GM18526 (cell line): ENCODE data around the gene TANC1.

ENCODE experiments used
- POLR2A ChIP-seq: IDR thresholded peaks from 3 replicates; pipeline ENCODE4 v1.6.1; 2011; ENCODE audit not compliant: insufficient read length; ENCODE audit errors: extremely low read depth

TANC1 gene

GRCh38 chr2:159232456-159233170, 264.2 kb downstream of the TANC1 start:
- no peak for TF ChIP-seq POLR2A

DNA sequence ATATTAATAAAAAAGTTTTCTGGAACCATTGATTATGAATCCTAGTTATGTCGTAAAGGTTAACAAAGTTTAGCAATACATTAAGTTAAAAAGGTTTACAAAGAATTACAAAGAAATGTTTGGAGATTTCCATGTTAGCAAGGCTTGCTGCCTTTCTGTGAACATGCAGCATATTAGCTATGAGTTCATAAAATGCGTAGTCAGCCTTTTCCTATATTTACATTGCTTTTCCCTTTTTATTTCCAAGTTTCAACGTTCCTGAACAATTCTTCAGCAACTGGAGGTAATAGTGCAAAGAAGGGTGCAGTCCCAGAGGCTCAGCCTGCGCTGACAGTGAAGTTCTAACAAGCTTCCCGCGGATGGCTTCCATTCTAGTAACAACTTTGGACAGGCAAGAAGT, 266.4 kb downstream of the TANC1 start:
- no peak for TF ChIP-seq POLR2A

DNA sequence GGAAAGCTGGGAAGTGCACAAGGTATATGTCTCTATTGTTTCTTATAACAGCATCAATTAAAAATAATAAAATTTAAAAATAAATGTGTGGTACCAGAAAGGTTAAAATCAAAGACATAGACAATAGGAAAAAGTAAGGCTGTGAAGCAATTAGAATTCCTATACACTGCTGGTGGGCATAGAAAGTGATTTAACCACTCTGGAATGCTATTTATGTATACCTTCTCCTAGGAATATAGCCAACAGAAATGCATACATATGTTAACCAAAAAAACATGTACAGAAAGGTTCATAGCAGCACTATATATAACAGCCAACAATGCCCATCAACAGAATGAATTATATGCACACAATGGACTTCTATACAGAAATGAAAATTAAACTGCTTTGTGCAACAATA, 275.1 kb downstream of the TANC1 start:
- TF ChIP-seq POLR2A, result no peak

GRCh38 chr2:159246325-159246988, 278.0 kb downstream of the TANC1 start:
- no peak for TF ChIP-seq POLR2A

DNA sequence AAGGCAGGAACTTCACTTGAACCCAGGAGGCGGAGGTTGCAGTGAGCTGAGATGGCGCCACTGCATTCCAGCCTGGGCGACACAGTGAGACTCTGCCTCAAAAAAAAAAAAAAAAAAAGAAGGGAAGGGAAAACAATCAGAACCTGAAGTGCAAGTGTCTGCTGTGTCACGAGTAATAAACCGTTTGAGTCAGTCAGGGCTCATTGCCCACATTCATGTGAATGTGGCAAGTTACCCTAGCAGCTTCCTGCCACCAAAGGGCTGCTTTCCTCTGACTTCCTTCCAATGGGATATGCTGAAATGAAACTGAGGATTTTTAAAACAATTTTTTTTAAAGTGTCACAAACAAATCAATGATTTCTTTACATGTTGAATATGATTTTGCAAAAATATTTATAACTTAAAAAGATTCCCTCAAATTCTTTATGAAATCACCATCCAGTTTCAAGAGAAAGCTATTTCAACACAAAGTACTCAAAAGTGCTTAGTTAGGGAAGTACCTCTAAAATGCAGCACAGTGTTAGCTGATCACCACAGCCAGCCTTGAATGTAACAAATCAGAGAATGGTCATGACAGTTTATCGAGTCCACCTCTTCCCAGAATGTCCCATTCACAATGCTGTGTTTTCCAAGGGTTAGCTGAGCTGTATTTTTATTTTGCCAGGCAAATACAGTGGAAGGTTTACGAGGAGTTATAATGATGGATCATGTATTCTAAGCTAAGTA, 281.7 kb downstream of the TANC1 start:
- TF ChIP-seq POLR2A, result no peak

- no peak for TF ChIP-seq POLR2A
Observed at GRCh38 chr2:159251296-159252173, 283.1 kb downstream of the TANC1 start.

- TF ChIP-seq POLR2A, result no peak
Observed at GRCh38 chr2:159252905-159253304, 284.5 kb downstream of the TANC1 start.

- TF ChIP-seq POLR2A, result no peak
Observed at GRCh38 chr2:159256159-159256558, 287.7 kb downstream of the TANC1 start.

- TF ChIP-seq POLR2A, result no peak
Observed at GRCh38 chr2:159262226-159262625, 293.8 kb downstream of the TANC1 start.

- TF ChIP-seq POLR2A, result no peak
Observed at GRCh38 chr2:159262904-159263303, 294.5 kb downstream of the TANC1 start.

DNA sequence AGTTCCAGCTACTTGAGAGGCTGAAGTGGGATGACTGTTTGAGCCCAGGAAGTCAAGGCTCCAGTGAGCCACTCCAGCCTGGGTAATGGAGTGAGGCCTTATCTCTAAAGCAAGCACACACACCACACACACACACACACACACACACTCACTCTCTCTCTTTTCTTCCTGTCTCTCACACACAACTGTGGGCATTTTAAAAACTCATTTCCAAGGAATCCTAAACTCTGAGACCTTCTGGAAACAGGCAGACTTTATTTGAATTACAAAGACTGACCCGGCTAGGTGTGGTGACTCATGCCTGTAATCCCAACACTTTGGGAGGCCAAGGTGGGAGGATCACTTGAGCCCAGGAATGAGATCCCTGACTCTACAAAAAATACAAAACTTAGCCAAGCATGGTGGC, 296.7 kb downstream of the TANC1 start:
- no peak for TF ChIP-seq POLR2A

DNA sequence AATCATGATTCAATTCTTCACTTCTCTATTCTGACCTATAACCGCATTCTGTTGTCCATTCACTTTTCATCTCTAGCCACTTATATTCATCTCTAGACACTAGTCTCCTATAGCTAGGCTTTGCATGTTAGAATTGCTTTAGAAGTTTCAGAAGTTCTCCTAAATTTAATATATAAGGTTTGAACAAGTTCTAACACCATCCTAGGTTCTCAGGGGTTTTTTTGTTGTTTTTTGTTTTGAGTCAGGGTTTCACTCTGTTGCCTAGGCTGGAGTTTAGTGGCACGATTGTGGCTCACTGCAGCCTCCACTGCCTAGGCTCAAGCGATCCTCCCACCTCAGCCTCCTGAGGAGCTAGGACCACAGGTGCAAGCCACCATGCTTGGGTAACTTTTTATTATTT, 298.1 kb downstream of the TANC1 start:
- no peak for TF ChIP-seq POLR2A

- TF ChIP-seq POLR2A, result no peak
Observed at GRCh38 chr2:159267921-159268320, 299.5 kb downstream of the TANC1 start.

DNA sequence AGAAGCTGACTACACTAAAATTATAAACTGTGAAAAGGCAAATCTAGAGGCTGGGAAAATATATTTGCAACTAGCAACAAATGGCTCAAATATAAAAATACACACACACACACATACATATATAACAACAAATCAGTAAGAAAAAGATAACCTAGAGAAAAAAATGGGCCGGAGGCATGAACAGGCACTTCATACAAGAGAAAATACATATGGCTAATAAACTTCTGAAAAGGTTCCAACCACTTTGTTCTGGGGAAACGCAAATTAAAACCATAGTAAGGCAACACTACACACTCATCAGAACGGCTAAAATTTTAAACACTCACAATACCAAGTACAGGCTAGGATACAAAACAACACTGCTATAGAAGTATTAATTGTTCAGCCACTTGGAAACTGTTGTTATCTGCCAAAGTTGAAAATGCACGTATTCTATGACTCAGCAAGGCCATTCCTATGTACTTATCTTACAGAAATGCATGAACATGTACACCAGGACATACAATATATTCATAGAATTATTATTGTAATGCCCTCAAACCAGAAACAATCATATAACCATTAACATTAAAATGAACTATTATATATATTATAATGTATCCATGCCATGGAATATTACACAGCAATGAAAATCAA, 302.4 kb downstream of the TANC1 start:
- TF ChIP-seq POLR2A, result no peak

- TF ChIP-seq POLR2A, result no peak
Observed at GRCh38 chr2:159272156-159272555, 303.7 kb downstream of the TANC1 start.
